DND-41 (cell line): ENCODE measurements around the gene GMFB.

Experiments used
- ATAC-seq: fragments of 200-7000 bp; cut with Tn5 transposase; 3 replicates; pipeline ENCODE4 v1.9.1; 2021; ENCODE audit warnings: low read depth; ENCODE audit not compliant: insufficient read depth
- DNase-seq: peaks from one replicate; pipeline ENCODE4 v3.0.0-alpha.2; 2020
- H2AFZ ChIP-seq: 2 replicates; pipeline ENCODE4 v1.6.0; 2012; ENCODE audit warnings: low read depth, low read length
- H3K27ac ChIP-seq: 2 replicates; pipeline ENCODE4 v1.5.1; 2012; ENCODE audit warnings: low read length, inconsistent platforms
- H3K27me3 ChIP-seq: fragments of 200-600 bp; sonication (generic); 2 replicates; pipeline ENCODE4 v1.6.0; 2012; ENCODE audit warnings: low read length, mild to moderate bottlenecking, inconsistent platforms; ENCODE audit not compliant: insufficient read depth, poor library complexity
- H3K36me3 ChIP-seq: 2 replicates; pipeline ENCODE4 v1.5.1; 2012; ENCODE audit warnings: low read length, inconsistent platforms; ENCODE audit not compliant: insufficient read depth
- H3K4me1 ChIP-seq: 2 replicates; pipeline ENCODE4 v1.5.1; 2012; ENCODE audit warnings: mild to moderate bottlenecking, low read length; ENCODE audit not compliant: insufficient read depth
- H3K4me2 ChIP-seq: 2 replicates; pipeline ENCODE4 v1.6.0; 2012; ENCODE audit warnings: mild to moderate bottlenecking, moderate library complexity, low read length, inconsistent platforms; ENCODE audit not compliant: insufficient read depth
- H3K4me3 ChIP-seq, 2 experiments: fragments of 200-600 bp in 1 of 2; shearing (Covaris generic) in 1 of 2; 2 replicates each; pipeline ENCODE4 v1.5.1; 2012 to 2016; ENCODE audit warnings: inconsistent platforms in 2 of 2, low read length in 2 of 2, mild to moderate bottlenecking in 2 of 2, low read depth in 1 of 2, moderate library complexity in 1 of 2
- H3K79me2 ChIP-seq: 2 replicates; pipeline ENCODE4 v1.6.0; 2012; ENCODE audit warnings: low read length, inconsistent platforms; ENCODE audit not compliant: insufficient read depth
- H3K9ac ChIP-seq: 2 replicates; pipeline ENCODE4 v1.6.0; 2012; ENCODE audit warnings: low read depth, mild to moderate bottlenecking, inconsistent platforms, low read length, moderate library complexity
- H3K9me3 ChIP-seq: 2 replicates; pipeline ENCODE4 v1.5.1; 2012; ENCODE audit warnings: low read length, moderate library complexity, mild to moderate bottlenecking, inconsistent platforms; ENCODE audit not compliant: insufficient read depth, severe bottlenecking
- H4K20me1 ChIP-seq: 2 replicates; pipeline ENCODE4 v1.6.0; 2012; ENCODE audit warnings: low read length; ENCODE audit not compliant: insufficient read depth
- EZH2 ChIP-seq: IDR thresholded peaks from 3 replicates; pipeline ENCODE4 v1.6.1; 2012; ENCODE audit warnings: borderline replicate concordance, low read depth, mild to moderate bottlenecking, moderate library complexity, low read length, inconsistent platforms; ENCODE audit not compliant: severe bottlenecking
- TF ChIP-seq, protein P1 (sequence below): IDR thresholded peaks from 2 replicates; pipeline ENCODE4 v1.5.1; 2012; ENCODE audit warnings: borderline replicate concordance, low read length, moderate library complexity, mild to moderate bottlenecking; ENCODE audit not compliant: poor library complexity, severe bottlenecking; ENCODE audit errors: extremely low read depth

GMFB gene

GRCh38 chr14:54497224-54497623, 8.4 kb upstream of the GMFB start:
- ATAC-seq (no peak), DNase-seq (no peak)
- no peak overlapping the region for H3K4me3 ChIP-seq
- H3K36me3 ChIP-seq: no peaks in the 10 kb centered on the region
- no peak overlapping the region for H3K4me2 ChIP-seq
- no peaks in the 10 kb centered on the region for H3K79me2 ChIP-seq
- H3K27ac ChIP-seq: no peak overlapping the region
- no peak overlapping the region for H2AFZ ChIP-seq
- H3K4me1 ChIP-seq: no peaks in the 10 kb centered on the region
- no peaks in the 10 kb centered on the region for H4K20me1 ChIP-seq
- H3K9ac ChIP-seq: no peak overlapping the region
- H3K27me3 ChIP-seq: peaks cover 15% of the 10 kb centered on the region
- no peaks in the 10 kb centered on the region for H3K9me3 ChIP-seq
- TF ChIP-seq, protein P1, sequence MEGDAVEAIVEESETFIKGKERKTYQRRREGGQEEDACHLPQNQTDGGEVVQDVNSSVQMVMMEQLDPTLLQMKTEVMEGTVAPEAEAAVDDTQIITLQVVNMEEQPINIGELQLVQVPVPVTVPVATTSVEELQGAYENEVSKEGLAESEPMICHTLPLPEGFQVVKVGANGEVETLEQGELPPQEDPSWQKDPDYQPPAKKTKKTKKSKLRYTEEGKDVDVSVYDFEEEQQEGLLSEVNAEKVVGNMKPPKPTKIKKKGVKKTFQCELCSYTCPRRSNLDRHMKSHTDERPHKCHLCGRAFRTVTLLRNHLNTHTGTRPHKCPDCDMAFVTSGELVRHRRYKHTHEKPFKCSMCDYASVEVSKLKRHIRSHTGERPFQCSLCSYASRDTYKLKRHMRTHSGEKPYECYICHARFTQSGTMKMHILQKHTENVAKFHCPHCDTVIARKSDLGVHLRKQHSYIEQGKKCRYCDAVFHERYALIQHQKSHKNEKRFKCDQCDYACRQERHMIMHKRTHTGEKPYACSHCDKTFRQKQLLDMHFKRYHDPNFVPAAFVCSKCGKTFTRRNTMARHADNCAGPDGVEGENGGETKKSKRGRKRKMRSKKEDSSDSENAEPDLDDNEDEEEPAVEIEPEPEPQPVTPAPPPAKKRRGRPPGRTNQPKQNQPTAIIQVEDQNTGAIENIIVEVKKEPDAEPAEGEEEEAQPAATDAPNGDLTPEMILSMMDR: no peak
- no peak for TF ChIP-seq EZH2

DNA sequence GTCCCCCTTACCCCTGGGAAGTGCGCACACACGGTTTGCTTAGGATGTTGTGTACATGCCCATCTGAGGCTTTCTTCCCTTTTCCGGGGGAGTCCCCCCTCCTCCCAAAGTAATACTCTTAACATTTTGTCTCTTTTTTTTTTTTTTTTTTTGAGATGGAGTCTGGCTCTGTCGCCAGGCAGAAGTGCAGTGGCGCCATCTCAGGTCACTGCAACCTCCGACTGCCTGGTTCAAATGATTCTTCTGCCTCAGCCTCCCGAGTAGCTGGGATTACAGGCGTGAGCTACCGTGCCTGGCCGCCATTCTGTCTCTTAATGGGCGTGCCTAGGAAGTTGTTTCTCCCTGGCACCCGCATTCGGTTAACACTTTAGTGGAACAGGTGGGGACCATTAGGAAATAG, 4.5 kb upstream of the GMFB start:
- Histone ChIP-seq H3K79me2 (peaks cover 14% of the 10 kb centered on the region), H3K4me2 (no peak overlapping the region), H3K27ac (no peak overlapping the region), H3K4me1 (peaks cover 13% of the 10 kb centered on the region), H2AFZ (peak overlapping the region; percentile 25; the same call in 1 of the 2 replicates), H3K9ac (no peak overlapping the region), H3K9me3 (no peaks in the 10 kb centered on the region), H4K20me1 (no peaks in the 10 kb centered on the region), H3K4me3 (no peak overlapping the region), H3K36me3 (peaks cover 3% of the 10 kb centered on the region; the same call in 1 of the 2 replicates), H3K27me3 (peaks cover 9% of the 10 kb centered on the region)
- no peak for TF ChIP-seq EZH2
- TF ChIP-seq, protein P1: peak; percentile 25
- DNase-seq: no peak
- ATAC-seq: no peak

- H3K9ac ChIP-seq: no peak overlapping the region
- no peak overlapping the region for H3K27ac ChIP-seq
- no peak overlapping the region for H3K4me2 ChIP-seq
- H3K9me3 ChIP-seq: no peaks in the 10 kb centered on the region
- ATAC-seq (no peak), DNase-seq (no peak)
- no peak overlapping the region for H2AFZ ChIP-seq
- no peak for TF ChIP-seq EZH2
- TF ChIP-seq, protein P1: no peak
- H3K4me1 ChIP-seq: peaks cover 37% of the 10 kb centered on the region
- peaks cover 40% of the 10 kb centered on the region for H3K79me2 ChIP-seq
- H3K36me3 ChIP-seq: peaks cover 3% of the 10 kb centered on the region; the same call in 1 of the 2 replicates
- H3K27me3 ChIP-seq: no peaks in the 10 kb centered on the region
- H4K20me1 ChIP-seq: peaks cover 1% of the 10 kb centered on the region; the same call in 1 of the 2 replicates
- no peak overlapping the region for H3K4me3 ChIP-seq
Observed at GRCh38 chr14:54490445-54491175, 1.8 kb upstream of the GMFB start.
